ENCODE data around the gene FBXO36. TPM values are rescaled to one million over a fixed set of nuclear protein-coding genes. Genes with fewer than 3 reads are reported as not detected.
"Not testable (repeated sequence)": the region's sequence is repeated elsewhere in the genome, so short reads cannot be mapped to it uniquely, and the experiment has no call there.

The FBXO36 gene
- total RNA-seq, 2 experiments from 2014 or later = 1.6 to 2.0 TPM

DNA sequence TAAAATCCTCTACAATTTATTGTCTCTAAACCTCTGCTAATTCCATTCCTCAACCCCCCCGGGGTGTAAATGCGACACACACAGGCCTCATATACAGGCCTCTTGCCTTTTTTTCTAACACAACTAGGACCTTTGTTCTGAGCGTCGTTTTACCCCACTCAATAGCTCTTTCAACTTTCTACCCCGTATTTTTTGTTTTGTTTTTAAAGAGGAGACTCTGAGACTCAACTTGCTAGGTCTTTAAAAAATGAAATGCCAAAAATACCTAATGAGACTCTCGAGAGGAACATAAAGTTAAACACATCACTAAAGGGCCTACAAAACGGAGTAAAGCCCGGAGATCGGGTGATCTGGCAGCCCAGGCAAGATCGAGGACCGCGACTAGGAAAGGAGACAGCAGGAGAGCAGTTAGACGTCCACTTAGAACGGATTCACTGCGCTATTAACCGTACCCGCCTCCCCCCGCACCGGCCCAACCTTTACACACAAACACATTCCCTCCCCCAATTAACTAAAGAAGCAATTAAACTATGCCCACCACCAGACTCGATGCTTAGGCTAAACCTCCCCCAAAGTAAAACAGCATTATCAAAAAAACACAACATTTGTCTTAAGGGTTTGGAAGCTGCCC is 2.2 kb upstream of the FBXO36 start:
- peaks cover 27% of the 10 kb centered on the region for H3K36me3 Mint-ChIP-seq (ENCODE audit: low read depth)
- H3K4me3 Mint-ChIP-seq = peak overlapping the region; percentile 99
- H3K9me3 Mint-ChIP-seq = no peaks in the 10 kb centered on the region
- DNase-seq (peak; percentile 50), ATAC-seq (no peak)
- TF ChIP-seq CTCF (IDR thresholded peaks at IDR 0.05) = no peak
- H3K27ac Mint-ChIP-seq = peak overlapping the region; percentile 99
- no peaks in the 10 kb centered on the region for H3K27me3 Mint-ChIP-seq
- intact Hi-C loops (cut with micrococcal nuclease) = no loop called here
- CTCF ChIA-PET = interaction anchor here (1.1 kb wide), 1 partner anchor 9 kb away, joined by 4 read pairs; no protein-coding TSS in a partner anchor
- H3K4me1 Mint-ChIP-seq (ENCODE audit: low read depth) = peaks cover 45% of the 10 kb centered on the region
- POLR2A ChIA-PET = interaction anchor here (0.8 to 1.8 kb wide), 5 partner anchors 9 to 85 kb away, joined by 3 to 6 read pairs (median 3); no protein-coding TSS in a partner anchor

DNA sequence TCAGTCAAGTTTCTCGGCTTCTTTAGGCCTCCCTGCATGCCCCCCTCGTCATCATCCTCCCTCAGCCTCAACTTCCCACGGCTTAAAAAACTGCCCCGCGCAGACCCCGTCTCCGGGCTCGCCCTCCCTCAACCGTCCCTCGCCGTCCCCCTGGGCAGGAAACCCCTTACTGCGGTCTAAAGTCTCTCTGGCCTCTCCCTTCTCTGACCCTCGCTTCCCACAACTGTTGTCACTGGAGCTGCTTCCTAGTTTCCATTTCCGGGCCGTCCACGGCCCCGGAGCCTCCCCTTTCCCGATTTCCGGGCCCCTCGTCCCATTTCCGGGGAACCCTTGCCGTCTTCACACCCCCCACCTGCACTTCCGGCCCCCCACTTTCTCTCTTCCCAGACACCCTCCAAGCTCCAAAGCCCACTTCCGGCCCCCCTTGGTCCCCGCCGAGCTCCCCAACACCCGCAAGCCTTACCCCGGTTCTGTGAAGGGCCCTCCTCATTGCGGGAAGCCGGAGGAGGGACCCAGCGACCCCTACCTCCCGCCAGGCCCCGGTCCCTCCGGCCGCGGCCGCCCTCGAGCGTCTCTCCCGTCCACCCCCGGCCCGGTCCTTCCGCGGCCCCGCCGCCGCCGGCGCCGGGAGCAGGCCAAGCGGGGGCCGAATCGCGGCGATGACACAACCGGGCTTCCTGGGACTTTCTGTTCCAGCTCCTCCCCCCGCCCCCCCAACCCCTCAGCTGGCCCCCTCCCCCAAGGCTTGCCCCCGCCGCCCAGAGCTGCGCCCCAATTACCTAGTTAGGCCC is 1.0 kb upstream of the FBXO36 start:
- POLR2A ChIA-PET = interaction anchor here (0.6 to 1.8 kb wide), 11 partner anchors 10 to 298 kb away, joined by 3 to 8 read pairs (median 4); no protein-coding TSS in a partner anchor
- Mint-ChIP-seq H3K4me1 (ENCODE audit: low read depth) (peaks cover 41% of the 10 kb centered on the region), H3K4me3 (peak overlapping the region; percentile 99), H3K9me3 (no peaks in the 10 kb centered on the region), H3K27ac (peak overlapping the region; percentile 100), H3K36me3 (ENCODE audit: low read depth) (peaks cover 27% of the 10 kb centered on the region), H3K27me3 (no peaks in the 10 kb centered on the region)
- intact Hi-C loops (cut with micrococcal nuclease) = no loop called here
- CTCF ChIA-PET = interaction anchor here (1.0 to 2.0 kb wide), 7 partner anchors 9 to 238 kb away, joined by 3 to 7 read pairs (median 4); partner anchors contain the start of gene SLC16A14
- DNase-seq (peak; percentile 74), ATAC-seq (no peak)
- no peak for TF ChIP-seq CTCF (IDR thresholded peaks at IDR 0.05)

- ATAC-seq (peak; percentile 82), DNase-seq (peak; percentile 92)
- H3K4me1 Mint-ChIP-seq (ENCODE audit: low read depth) = peaks cover 36% of the 10 kb centered on the region
- H3K27me3 Mint-ChIP-seq = no peaks in the 10 kb centered on the region
- H3K36me3 Mint-ChIP-seq (ENCODE audit: low read depth) = peaks cover 25% of the 10 kb centered on the region
- TF ChIP-seq CTCF (IDR thresholded peaks at IDR 0.05) = no peak
- intact Hi-C loops (cut with micrococcal nuclease) = no loop called here
- H3K9me3 Mint-ChIP-seq = no peaks in the 10 kb centered on the region
- ChIA-PET POLR2A (interaction anchor here (0.6 to 1.8 kb wide), 10 partner anchors 13 to 297 kb away, joined by 3 to 8 read pairs (median 4); no protein-coding TSS in a partner anchor), CTCF (interaction anchor here (0.9 to 2.0 kb wide), 9 partner anchors 9 to 237 kb away, joined by 3 to 7 read pairs (median 3); partner anchors contain the start of gene SLC16A14)
- H3K4me3 Mint-ChIP-seq = peak within 1 kb of the TSS; percentile 99
- H3K27ac Mint-ChIP-seq = peak within 1 kb of the TSS; percentile 100
Observed at GRCh38 chr2:229921892-229922448, 333 bp upstream of the FBXO36 start, which contains the start of gene TRIP12. TSS of gene TRIP12 (minus strand) at chr2:229922009. CDS start at chr2:229880079, 41,930 bp downstream.

DNA sequence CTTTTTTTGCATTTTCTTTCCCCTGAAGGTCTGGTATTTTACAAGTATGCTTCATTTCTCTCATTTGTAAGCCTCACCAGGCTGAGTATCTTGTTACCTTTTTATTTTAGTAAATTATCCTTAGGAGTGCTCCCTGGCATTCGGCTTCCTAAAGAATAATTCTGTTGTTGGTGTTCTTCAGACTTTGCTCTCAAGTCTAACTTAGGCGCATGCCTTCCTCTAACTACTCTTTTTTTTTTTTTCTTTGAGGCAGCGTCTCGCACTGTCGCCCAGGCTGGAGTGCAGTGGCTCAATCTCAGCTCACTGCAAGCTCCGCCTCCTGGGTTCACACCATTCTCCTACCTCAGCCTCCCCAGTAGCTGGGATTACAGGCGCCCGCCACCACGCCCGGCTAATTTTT is 2.2 kb downstream of the FBXO36 start:
- POLR2A ChIA-PET; DNase-seq; H3K36me3 Mint-ChIP-seq (ENCODE audit: low read depth); H3K9me3 Mint-ChIP-seq; H3K27ac Mint-ChIP-seq; H3K4me3 Mint-ChIP-seq; H3K27me3 Mint-ChIP-seq; ATAC-seq; intact Hi-C loops (cut with micrococcal nuclease): not testable (repeated sequence)
- H3K4me1 Mint-ChIP-seq (ENCODE audit: low read depth) = peaks cover 34% of the 10 kb centered on the region
- CTCF ChIA-PET = interaction anchor here (1.9 kb wide), 1 partner anchor 123 kb away, joined by 6 read pairs; no protein-coding TSS in a partner anchor

GRCh38 chr2:229925201-229925600 is 2.9 kb downstream of the FBXO36 start:
- Mint-ChIP-seq H3K9me3 (no peaks in the 10 kb centered on the region), H3K27me3 (no peaks in the 10 kb centered on the region), H3K36me3 (ENCODE audit: low read depth) (peaks cover 3% of the 10 kb centered on the region), H3K4me1 (ENCODE audit: low read depth) (peaks cover 28% of the 10 kb centered on the region), H3K27ac (no peak overlapping the region), H3K4me3 (no peak overlapping the region)
- ChIA-PET POLR2A (interaction anchor here (0.5 kb wide), 1 partner anchor 76 kb away, joined by 3 read pairs; no protein-coding TSS in a partner anchor), CTCF (interaction anchor here (1.9 kb wide), 1 partner anchor 124 kb away, joined by 6 read pairs; no protein-coding TSS in a partner anchor)
- intact Hi-C loops (cut with micrococcal nuclease) = no loop called here
- no peak for TF ChIP-seq CTCF (IDR thresholded peaks at IDR 0.05)
- ATAC-seq = no peak
- no peak for DNase-seq

All from activated CD8-positive, alpha-beta T cell treated with anti-CD3 and anti-CD28 coated beads for 36 hours (primary cell).